ENCODE data around the gene DNAJB9.
A peak's percentile ranks its signal among the peaks of the same experiment; 100 is the strongest.

DNAJB9 gene

DNA sequence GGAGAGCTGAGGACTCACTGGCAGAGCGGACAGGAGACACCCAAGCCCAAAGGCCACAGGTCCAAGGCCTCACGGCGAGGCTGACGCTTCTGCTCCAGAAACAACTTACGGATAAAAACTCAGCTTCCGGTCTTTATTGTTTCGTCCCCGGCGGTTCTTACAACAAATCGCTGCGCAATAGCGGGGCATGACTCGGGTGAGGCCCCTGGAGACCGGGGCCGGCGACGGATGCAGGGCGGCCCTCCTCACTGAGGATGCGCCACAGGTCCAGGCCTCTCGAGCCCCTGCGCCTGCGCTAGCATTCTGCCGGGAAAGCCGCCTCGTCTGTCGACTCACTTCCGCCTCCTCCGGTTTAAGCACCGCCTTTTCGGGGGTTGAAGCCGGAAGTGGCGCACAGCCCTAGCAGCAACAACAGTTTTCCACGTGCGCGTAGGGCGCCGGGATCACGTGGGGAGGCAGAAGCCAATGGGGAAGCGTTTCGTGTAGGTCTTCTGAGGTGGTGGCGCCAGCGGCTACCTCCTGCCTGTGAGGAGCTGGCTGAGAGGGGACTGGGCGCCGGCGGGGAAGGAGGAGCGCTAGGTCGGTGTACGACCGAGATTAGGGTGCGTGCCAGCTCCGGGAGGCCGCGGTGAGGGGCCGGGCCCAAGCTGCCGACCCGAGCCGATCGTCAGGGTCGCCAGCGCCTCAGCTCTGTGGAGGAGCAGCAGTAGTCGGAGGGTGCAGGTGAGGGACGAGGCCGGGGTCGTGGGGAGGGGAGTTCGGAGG lies at the start of gene DNAJB9, which contains the start of gene THAP5:
TSS of gene DNAJB9 (plus strand) at position 494 of the 765 bp plus-strand sequence. CDS start 1,853 bp downstream, outside the sequence.
TSS of gene THAP5 (minus strand) at position 326 of the 765 bp plus-strand sequence. CDS start at position 189, 137 bp downstream.
- peak within 1 kb of the TSS; percentile 93 to 97 for H3K4me3 ChIP-seq (replicated peaks in 1 of 2; ENCODE audit: low read depth in 2 of 2, low read length in 2 of 2)
- DNase-seq (ENCODE audit: low read depth in 2 of 2): peak; percentile 100
- TF ChIP-seq, protein P1, sequence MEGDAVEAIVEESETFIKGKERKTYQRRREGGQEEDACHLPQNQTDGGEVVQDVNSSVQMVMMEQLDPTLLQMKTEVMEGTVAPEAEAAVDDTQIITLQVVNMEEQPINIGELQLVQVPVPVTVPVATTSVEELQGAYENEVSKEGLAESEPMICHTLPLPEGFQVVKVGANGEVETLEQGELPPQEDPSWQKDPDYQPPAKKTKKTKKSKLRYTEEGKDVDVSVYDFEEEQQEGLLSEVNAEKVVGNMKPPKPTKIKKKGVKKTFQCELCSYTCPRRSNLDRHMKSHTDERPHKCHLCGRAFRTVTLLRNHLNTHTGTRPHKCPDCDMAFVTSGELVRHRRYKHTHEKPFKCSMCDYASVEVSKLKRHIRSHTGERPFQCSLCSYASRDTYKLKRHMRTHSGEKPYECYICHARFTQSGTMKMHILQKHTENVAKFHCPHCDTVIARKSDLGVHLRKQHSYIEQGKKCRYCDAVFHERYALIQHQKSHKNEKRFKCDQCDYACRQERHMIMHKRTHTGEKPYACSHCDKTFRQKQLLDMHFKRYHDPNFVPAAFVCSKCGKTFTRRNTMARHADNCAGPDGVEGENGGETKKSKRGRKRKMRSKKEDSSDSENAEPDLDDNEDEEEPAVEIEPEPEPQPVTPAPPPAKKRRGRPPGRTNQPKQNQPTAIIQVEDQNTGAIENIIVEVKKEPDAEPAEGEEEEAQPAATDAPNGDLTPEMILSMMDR (IDR thresholded peaks at IDR 0.05; ENCODE audit: low read depth, low read length): no peak

DNA sequence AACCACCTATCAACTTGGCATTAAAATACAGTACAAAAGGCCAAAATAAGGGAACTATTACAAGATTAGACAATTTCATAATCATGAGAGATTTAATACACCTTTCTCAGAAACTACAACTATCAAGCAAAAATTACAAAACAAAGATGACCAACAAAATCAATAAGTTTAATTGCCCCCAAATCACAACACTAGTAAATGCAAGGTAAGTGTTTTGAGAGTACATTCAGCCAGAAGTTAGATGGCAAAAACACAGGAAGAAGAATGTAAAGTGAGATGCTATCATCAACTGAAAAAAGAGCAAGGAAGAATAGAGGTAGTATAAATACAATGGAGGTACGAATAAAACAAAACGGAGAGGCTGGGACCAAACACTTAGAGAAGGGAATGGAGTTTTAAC lies 46.9 kb upstream of the DNAJB9 start:
- no peak for DNase-seq (ENCODE audit: low read depth in 2 of 2)
- TF ChIP-seq, protein P1 (IDR thresholded peaks at IDR 0.05; ENCODE audit: low read depth, low read length): no peak
- H3K4me3 ChIP-seq (replicated peaks in 1 of 2; ENCODE audit: low read depth in 2 of 2, low read length in 2 of 2): no peak overlapping the region

DNA sequence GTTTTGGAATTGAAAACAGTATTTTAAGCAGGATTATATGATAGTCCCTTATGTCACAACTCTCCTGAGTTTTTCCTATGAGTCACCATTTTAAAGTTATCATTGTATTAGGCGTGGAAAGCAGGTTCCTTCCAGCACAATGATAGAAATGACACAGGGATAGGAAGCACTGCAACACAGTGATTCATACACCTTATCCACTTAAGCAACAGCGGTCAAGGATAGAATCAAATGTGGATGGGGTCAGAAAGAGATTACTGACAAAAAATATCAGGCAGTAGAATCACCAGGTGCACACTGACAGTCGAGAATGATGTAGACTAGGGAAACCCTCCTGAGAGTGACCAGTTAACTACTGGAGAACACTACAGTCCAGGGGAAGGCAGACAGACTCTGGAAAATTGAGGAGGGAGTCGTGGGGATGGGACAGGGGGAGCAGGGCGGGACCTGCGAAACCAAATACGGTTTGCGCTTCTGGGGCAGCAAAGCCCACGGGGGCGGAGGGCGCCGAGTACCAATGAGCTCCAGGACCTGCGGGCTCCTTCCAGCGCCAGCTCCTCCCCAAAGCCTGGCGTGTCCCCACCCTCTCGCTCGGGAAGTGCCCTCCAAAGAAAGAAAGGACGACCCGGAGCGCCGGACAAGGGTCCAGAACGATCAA lies 44.2 kb upstream of the DNAJB9 start:
- DNase-seq (ENCODE audit: low read depth in 2 of 2): peak; percentile 88 to 93
- TF ChIP-seq, protein P1 (IDR thresholded peaks at IDR 0.05; ENCODE audit: low read depth, low read length): no peak
- peak overlapping the region; percentile 84 to 89 for H3K4me3 ChIP-seq (replicated peaks in 1 of 2; ENCODE audit: low read depth in 2 of 2, low read length in 2 of 2)

DNA sequence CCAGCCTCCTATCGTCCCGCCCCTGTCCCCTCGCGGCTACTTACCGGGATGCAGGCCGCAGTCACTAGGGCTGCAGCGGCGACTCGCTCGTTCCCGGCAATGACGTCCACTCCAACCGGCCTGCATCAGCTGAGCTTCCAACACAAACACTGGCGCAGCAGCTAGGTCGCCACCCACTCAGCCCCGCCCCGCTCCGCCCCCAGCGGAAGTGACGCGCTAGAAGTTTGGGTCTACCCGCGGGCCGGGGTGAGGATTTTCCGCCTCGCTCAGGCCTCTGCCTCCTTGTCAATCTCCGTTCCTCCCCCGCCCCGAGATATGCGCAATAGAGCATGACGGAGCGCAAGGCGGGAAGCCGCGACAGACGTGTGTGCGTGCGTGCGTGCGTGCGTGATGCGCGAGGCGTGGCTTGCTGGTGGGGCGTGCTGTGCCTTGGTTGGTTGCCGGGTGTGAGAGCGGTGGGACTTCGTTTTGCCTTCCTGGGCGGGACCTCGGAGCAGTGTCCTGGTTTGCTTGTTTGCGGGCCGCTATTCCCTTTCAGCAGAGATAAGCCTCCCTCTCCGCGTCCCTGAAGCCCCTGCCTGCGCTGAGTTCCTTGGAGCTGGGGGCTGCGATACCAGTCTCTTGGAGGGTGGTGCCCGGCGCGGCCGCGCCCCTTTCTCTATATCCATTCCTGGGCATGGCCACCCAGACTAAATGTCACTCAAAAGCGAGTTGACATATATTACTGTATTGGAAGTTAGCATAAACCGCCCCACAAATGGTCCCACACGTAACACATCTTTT lies 43.5 kb upstream of the DNAJB9 start, which contains the start of gene PNPLA8:
TSS of gene PNPLA8 (minus strand) at position 151 of the 783 bp plus-strand sequence. CDS start 10,644 bp downstream, outside the sequence.
- DNase-seq (ENCODE audit: low read depth in 2 of 2): peak; percentile 100
- TF ChIP-seq, protein P1 (IDR thresholded peaks at IDR 0.05; ENCODE audit: low read depth, low read length): no peak
- peak within 1 kb of the TSS; percentile 84 to 89 for H3K4me3 ChIP-seq (replicated peaks in 1 of 2; ENCODE audit: low read depth in 2 of 2, low read length in 2 of 2)

DNA sequence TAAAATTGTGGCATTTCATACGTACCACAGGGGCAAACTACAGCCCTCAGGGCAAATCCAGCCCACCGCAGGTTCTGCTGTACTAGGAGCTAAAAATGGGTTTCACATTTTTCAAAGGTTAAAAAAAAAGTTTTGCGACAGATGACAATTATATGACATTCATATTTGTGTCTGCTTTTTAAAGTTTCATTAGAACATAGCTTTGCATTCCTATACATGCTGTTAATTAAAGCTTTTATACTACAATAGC lies 43.0 kb upstream of the DNAJB9 start:
- H3K4me3 ChIP-seq (replicated peaks in 1 of 2; ENCODE audit: low read depth in 2 of 2, low read length in 2 of 2): peak overlapping the region; percentile 65 to 89
- TF ChIP-seq, protein P1 (IDR thresholded peaks at IDR 0.05; ENCODE audit: low read depth, low read length): no peak
- no peak for DNase-seq (ENCODE audit: low read depth in 2 of 2)

DNA sequence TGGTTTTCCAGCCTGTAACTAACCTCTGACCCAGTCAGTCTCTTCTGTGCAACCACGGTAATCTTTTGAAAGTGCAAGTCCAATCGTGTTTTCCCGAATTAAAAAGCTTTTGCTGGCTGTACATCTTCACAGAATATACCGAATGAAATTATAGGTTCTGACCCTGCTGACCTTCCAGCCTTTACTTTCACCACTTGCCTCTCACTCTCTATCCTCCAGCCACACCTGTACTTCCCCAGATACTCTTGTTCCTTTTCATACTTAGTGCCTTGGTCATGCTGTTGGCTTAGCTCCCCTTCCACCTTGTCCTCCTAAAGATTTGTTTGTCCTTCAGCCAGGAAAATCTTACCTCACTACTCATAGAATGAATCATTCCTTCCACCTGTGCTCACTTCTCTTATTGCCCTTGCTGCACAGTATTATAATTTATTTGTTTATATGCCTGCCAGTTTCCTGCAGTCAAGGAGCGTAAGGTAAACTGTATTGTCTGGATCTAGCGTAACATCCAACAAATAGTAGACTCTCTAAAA lies 41.4 kb upstream of the DNAJB9 start:
- no peak overlapping the region for H3K4me3 ChIP-seq (replicated peaks in 1 of 2; ENCODE audit: low read depth in 2 of 2, low read length in 2 of 2)
- TF ChIP-seq, protein P1 (IDR thresholded peaks at IDR 0.05; ENCODE audit: low read depth, low read length): no peak
- no peak for DNase-seq (ENCODE audit: low read depth in 2 of 2)
